Epithelial cell of esophagus (primary cell): ENCODE measurements around the gene ELAVL2.

Source experiments
- DNase-seq: peaks from one replicate; pipeline ENCODE4 v3.0.0; 2010; ENCODE audit warnings: low read depth
- H3K4me3 ChIP-seq: 2 replicates; pipeline ENCODE4 v1.5.1; 2011; ENCODE audit warnings: mild to moderate bottlenecking, low read length, control low read depth
- CTCF ChIP-seq: IDR thresholded peaks from 2 replicates; pipeline ENCODE4 v1.5.1; 2011; ENCODE audit warnings: low read depth, mild to moderate bottlenecking, low read length, control low read depth, inconsistent platforms; ENCODE audit not compliant: insufficient read depth; ENCODE audit errors: missing control alignments

The ELAVL2 gene

GRCh38 chr9:23771746-23772384, 54.2 kb downstream of the ELAVL2 start:
- H3K4me3 ChIP-seq, result no peak overlapping the region
- TF ChIP-seq CTCF, result no peak
- no peak for DNase-seq

DNA sequence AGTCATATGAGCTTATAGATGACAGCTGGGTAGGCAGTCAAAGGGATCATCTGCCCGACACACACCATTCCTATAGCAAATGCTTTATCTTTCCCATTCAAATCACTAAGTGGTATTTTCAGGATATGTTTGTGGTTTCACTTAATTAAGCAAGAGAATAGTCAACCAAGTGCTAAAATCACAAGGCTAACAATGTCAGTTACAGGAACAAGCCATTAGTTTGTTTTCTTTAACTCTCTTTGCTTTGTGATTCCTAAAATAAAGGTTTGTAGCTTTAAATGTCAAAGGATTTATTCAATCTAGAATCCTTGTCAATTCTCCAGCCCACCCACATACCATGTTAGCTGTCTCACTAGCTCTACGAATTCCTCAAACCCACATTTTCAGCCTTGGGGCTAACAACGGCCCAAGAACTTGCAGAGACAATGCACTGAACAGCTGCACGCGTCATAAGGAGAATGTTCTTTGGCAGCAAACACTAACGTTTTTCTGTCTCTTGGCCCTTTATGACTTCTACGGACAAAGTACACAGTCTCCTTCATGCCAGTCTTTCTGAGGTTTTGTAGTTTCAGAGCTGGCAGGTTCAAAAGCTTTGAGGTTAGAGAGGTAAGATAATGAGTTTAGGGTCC, 56.6 kb downstream of the ELAVL2 start:
- TF ChIP-seq CTCF, result no peak
- DNase-seq, result peak; percentile 98
- no peak overlapping the region for H3K4me3 ChIP-seq

GRCh38 chr9:23768861-23769260, 57.2 kb downstream of the ELAVL2 start:
- H3K4me3 ChIP-seq, result no peak overlapping the region
- TF ChIP-seq CTCF, result no peak
- no peak for DNase-seq

DNA sequence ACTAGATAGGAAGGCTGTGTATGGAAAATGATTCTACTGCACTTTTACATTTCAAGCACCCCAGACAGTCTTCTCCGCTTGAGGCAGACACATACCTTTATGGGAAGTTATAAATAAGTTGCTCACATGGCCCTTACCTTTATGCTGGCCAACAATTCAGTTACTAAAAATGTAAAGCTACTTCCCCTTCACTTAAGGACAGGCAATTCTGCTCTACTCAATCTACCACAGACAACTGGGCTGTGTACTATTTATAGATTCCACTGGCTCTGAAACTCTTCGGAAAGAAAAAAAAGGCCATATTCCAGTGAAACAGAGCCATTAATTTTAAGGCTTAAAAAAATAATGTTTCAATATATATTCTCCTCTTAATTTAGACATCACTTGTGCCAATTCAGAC, 59.4 kb downstream of the ELAVL2 start:
- no peak overlapping the region for H3K4me3 ChIP-seq
- TF ChIP-seq CTCF, result no peak

GRCh38 chr9:23765561-23765960, 60.5 kb downstream of the ELAVL2 start:
- no peak for TF ChIP-seq CTCF
- H3K4me3 ChIP-seq, result no peak overlapping the region
- no peak for DNase-seq

More for the DNA sequence above, 59.4 kb downstream of the ELAVL2 start:
- DNase-seq, result no peak

- H3K4me3 ChIP-seq, result no peak overlapping the region
- DNase-seq, result no peak
- no peak for TF ChIP-seq CTCF
Observed at GRCh38 chr9:23764219-23764618, 61.8 kb downstream of the ELAVL2 start.

GRCh38 chr9:23754551-23754950, 71.5 kb downstream of the ELAVL2 start:
- H3K4me3 ChIP-seq, result no peak overlapping the region
- no peak for TF ChIP-seq CTCF
- peak; percentile 63 for DNase-seq
